Activated CD4-positive, CD25-positive, alpha-beta regulatory T cell treated with anti-CD3 and anti-CD28 coated beads, Interleukin-2, amount 50 U/mL, for 16 hours (primary cell): ENCODE measurements around the gene CHD6.

Source experiments
- DNase-seq: peaks from one replicate; pipeline ENCODE4 v3.0.0-alpha.2; 2020; ENCODE audit warnings: low read depth, low spot score

The CHD6 gene

DNA sequence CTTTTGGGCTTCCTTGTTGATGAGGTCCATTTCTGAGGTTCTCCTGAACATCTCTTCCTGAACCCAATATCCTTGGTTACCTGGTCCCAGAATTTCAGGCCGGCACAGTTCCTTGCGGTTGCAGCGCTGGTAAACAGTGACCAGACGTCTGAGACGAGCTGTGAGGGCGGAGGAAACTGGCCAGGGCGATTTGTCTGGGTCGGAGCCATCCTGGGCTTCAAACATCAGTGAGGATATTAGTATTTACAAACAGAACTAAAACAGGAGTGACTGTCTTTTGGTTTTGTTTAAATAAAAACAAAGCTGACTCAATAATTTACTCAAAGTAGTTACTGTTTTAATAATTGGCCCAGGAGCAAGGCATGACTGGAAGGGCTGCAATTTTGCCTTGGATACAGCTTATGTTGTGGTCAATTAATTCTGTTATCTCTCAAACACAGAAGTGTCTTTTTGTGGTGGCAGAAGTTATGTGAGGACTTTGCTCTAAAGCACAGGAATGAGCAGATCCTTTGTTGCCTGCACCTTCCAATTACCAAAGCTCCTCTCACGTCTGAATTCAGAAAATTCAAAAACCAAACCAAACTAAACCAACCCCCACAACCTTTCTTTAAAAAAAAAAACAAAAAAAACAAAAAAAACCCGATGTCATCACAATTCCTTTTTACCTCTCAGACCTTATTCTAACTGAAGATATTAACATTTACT, 192.8 kb downstream of the CHD6 start:
- no peak for DNase-seq

- no peak for DNase-seq
Measured at GRCh38 chr20:41424546-41424945, 193.6 kb downstream of the CHD6 start.

DNA sequence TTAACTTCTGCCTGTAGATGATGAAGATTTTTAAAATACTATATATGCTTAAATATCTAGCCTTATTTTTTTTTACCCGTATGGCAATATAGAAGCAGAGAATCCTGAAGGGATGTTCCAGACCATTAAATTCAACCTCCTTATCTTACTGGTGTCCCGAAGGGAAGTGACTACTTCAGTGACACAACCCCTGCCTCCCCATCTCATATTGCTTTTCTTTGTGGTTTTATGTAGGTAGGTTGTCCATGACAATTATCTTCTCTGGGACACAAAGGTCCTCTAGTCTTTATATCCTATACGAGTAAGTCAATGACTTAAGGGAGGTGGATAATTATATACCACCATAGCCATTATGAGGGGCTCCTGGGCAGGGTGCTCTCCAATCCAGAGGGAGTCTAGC, 194.2 kb downstream of the CHD6 start:
- no peak for DNase-seq

DNA sequence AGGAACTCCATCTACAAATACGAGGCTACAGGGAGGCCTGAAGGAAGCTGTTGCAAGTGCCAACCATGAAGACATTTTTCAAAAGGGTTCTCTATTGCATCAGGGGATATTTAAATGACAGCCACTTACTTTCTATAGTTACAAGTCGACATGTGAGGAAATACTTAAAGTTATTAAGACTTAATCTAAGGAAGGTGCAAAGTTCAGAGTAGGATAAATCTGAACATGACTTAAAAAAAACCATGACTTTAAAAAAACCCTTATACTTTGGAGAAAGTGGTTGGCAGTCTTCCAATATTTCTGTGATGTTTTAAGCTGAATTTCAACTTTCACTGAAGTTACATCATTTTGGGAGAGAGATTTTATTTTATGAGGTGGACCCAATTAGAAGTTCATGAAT, 195.2 kb downstream of the CHD6 start:
- DNase-seq = no peak

DNA sequence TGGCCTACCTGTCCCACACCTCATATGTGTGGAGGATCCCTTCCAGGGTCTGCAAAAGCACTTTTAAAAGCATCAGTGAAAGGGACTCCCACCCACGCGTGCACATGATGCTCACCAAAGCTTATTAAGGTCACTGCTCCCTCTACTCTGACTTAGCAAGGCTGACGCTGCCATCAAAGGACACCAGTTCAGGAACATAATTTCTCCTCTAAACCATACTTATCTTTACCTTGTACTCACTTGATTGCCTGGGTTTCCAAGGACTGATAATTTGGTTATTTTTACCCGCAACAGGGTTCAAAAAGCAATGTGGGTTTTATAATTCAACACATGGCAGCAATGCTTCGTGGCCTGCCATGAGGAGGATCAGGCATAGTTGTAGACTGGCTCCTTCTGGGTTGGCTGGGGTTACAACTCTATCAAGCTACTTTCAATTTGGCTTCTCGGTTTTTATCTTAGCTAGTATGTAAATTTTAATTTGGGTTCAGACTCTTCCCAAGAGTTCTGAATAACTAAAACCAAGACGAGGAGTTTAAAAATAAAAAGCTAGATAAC, 199.4 kb downstream of the CHD6 start:
- no peak for DNase-seq

DNA sequence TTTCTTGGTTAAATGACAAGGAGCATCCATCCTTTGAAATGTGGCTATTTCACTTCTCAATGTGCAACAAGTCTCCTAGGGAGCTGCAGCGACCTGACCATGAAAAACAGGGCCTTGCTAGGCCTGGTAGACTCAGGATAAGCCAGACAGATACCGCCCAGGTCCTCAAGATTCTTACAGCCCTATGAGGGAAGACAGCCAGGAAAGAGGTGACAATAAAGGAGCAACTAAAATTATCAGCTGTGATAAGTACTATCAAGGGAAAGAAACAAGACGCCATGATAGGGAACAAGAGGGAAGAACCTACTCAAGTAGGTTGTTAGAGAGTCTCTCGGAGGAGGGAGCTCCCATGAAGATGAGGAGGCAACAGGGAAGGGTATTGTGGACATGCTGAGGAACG, 200.1 kb downstream of the CHD6 start:
- DNase-seq = no peak

GRCh38 chr20:41415191-41415590, 203.0 kb downstream of the CHD6 start:
- DNase-seq = no peak

DNA sequence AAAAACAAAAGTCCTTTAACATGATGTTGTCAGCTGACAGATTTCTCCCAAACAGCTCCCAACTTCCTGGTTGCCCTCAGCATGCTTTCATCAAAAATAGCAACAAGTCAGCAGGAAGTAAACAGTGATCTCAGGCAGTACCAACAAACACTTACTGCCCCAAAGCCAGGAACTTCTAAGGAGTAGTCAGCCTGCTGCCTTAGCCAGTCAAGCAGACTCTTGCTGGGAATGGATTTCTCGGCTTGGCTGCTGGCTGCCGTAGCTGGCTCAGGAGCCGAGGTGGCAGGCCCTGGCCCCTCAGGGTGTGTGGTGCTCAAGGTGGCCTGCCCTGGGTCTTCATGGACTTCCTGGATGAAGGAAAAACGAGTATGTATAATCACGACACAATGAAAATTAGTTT, 205.0 kb downstream of the CHD6 start:
- no peak for DNase-seq

DNA sequence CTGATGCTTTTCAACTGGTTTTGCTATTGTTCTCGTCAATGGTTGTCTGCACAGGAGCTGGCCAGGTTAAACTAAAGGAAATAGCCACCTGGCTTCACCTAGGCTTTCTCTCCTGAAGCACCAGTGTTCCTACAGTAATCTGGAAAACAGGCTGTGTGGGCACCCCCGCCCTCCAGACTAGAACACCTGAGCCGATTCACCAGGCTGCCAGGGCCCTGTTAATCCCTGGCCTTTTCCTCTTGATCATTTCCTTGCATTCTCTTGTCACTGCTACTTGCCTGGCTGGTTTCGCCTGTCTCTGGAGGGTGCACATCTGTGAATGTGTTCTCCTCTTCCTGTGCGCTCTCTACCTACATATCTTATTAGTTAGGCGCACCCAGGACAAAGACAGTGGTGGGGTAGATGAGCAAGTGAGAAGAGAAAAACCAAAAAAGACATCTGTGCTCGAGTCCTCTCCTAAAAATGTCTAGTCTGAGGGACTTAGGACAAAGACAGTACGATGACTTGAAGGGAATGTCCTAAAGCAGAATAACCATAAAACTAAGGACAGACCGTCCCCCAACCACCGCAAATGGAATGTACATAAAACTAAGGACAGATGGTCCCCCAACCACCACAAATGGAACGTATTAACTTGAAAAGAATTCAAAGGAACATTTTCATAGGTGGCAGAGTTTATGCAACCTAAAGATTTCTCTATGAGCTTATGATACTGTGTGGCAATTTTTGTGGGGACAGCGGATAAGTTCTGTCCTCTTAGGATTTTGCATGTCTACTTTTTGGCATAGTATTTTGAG, 205.7 kb downstream of the CHD6 start:
- no peak for DNase-seq

GRCh38 chr20:41411391-41411847, 206.8 kb downstream of the CHD6 start:
- DNase-seq = no peak

- no peak for DNase-seq
Measured at GRCh38 chr20:41408986-41409385, 209.2 kb downstream of the CHD6 start.

DNA sequence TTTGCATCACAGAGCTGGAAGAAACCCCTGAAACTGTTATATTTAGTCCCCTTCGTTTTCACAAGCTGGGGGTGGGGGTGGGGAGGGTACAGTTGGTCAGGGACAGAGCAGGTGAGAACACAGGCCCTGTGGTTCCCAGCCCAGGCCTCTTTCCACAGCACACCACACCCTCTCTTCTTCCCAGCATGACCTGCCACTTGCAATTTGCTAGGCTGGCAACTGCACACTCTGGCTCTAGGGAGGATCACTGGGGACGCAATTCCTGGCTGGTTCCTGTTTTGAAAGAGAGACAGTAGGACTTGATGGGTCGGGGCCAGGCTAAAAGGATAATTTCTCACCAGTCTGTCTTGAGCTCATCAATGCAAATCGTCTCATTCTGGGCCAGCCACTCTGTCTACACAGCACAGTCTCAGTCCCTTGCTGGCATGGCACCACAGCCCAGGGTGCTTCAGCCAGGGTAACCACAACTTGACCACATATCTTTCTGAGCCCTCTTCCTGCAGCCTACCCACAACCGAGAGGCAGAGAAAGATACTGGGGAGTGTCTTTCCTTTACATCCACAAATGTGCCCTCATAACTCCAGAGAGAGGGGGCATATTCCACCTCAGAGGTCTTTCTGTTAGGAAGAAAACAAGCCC, 209.9 kb downstream of the CHD6 start:
- no peak for DNase-seq

- no peak for DNase-seq
Measured at GRCh38 chr20:41407607-41408006, 210.6 kb downstream of the CHD6 start.

DNA sequence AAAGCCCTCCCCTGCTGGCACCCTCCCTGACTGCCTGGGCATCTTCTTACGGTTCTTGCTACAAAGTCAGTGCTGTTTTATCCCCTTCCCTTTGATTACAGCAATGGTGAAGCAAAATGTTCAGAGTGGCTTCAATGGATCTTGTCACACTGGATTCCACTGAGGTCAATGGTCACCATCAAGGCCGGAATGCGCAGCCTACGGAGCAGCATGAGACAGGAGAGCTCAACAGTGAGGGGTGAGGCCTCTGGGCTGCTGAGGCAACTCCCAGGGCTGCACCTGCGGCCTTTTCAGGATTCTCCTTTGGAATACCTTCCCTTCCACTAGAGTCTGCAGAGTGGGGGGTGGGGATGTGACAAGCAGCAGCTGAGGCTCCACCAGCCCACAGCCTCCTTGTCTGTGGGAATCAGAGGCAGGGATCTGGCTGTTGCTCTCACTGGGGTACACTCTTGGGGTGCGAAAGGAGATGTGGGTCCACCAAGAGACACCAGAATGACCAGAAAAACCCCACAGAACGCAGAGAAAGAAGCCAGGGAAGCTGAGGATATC, 211.2 kb downstream of the CHD6 start:
- no peak for DNase-seq

DNA sequence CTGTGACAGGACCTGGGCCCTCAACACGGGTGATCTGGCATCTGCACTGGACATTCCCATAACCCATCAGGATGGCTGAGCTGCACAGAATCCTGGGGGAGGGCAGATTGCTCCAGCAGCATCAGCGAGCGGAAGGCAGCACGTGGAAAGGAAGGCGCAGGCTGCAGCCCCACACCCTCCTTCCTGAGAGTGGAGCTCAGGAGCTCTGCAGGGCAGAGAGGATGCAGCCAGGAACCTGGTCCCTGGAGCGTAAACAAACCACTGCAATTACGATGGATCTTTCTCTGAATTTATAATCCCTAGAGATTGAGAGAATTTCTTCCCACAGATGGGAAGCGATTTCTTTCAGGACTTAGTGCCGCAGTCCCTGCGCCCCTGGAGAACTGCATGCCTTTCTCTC, 211.8 kb downstream of the CHD6 start:
- DNase-seq = no peak

GRCh38 chr20:41405436-41405835, 212.7 kb downstream of the CHD6 start:
- no peak for DNase-seq

- no peak for DNase-seq
Measured at GRCh38 chr20:41403604-41404003, 214.6 kb downstream of the CHD6 start.

GRCh38 chr20:41398408-41398807, 219.8 kb downstream of the CHD6 start:
- DNase-seq = no peak

- no peak for DNase-seq
Measured at GRCh38 chr20:41395667-41396664, 222.2 kb downstream of the CHD6 start.

DNA sequence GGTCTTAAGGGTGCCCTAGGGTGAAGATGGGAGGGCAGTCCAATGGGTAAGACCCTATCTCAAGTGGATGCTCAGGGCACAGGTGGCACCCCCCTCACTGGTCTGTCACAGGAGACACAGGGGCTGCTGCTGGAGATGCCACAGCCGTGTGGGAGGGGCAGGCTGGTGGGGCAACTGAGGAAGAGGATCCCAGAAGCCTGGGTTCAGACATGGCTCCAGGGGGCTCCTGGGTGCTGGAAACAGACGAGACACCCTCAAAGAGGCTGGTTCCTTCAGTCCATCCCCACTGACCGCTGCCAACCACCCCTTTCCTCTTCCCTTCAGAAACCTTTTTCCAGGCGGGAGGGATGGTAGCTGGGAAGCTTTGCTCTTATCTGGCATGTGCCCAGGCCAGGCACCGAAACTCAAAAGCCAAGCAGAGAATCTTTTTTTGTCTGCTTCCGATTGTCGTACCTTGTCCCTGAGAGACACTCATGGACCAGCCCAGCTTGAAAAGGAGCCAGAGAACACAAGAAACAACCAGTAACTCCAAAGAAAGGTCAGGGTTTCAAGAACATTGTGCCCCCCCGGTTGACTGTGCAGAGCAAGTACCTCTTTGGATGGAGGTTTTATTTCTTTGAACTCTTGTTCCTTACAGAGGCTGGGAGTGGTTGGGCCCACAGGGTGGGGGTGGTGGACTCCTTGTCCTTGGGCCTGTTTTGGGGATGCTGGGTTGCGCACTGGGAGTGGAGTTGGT, 223.1 kb downstream of the CHD6 start:
- no peak for DNase-seq
